Measurements from ENCODE around the gene ENHO.

ENHO gene

GRCh38 chr9:34570376-34570775 lies 47.6 kb upstream of the ENHO start:
- no peak overlapping the region for H4K12ac ChIP-seq (ENCODE audit: low read depth, low read length)
- WGBS (ENCODE audit: extremely low coverage, insufficient coverage, insufficient read length) = no CpG with 5 or more reads among the region's 11 CpGs

GRCh38 chr9:34568774-34569173 lies 46.0 kb upstream of the ENHO start:
- Histone ChIP-seq H3K4ac (ENCODE audit: low read depth, low read length) (no peak overlapping the region), H3K79me1 (ENCODE audit: low read length) (no peaks in the 10 kb centered on the region), H3K14ac (ENCODE audit: low read length) (no peak overlapping the region), H3K9me3 (ENCODE audit: insufficient read depth, low read depth, low read length) (peaks cover 2% of the 10 kb centered on the region), H4K12ac (ENCODE audit: low read depth, low read length) (no peak overlapping the region), H3K4me1 (ENCODE audit: control insufficient read depth in 1 of 2, insufficient read depth in 2 of 2, low read length in 2 of 2) (no peaks in the 10 kb centered on the region), H2BK5ac (ENCODE audit: low read depth, low read length, poor library complexity) (no peak overlapping the region), H2AK5ac (ENCODE audit: low read length) (no peak overlapping the region), H3K36me3 (ENCODE audit: control insufficient read depth in 1 of 2, insufficient read depth in 2 of 2, low read length in 2 of 2) (no peaks in the 10 kb centered on the region), H3K18ac (ENCODE audit: low read length) (no peak overlapping the region), H2BK120ac (ENCODE audit: insufficient read depth, low read length, poor library complexity) (no peak overlapping the region), H4K91ac (ENCODE audit: low read depth, low read length) (no peak overlapping the region), H2AFZ (ENCODE audit: insufficient read depth, low read length, poor library complexity) (no peak overlapping the region), H3K27me3 (ENCODE audit: insufficient read depth, low read length) (no peaks in the 10 kb centered on the region), H3K4me3 (ENCODE audit: low read depth, low read length) (no peak overlapping the region), H3K9ac (ENCODE audit: low read length) (no peak overlapping the region), H2BK12ac (ENCODE audit: low read length) (no peak overlapping the region), H3K79me2 (ENCODE audit: control insufficient read depth, insufficient read depth, low read length, poor library complexity) (no peaks in the 10 kb centered on the region), H3K4me2 (ENCODE audit: low read length) (no peak overlapping the region), H3K23ac (ENCODE audit: low read length) (no peak overlapping the region), H3K27ac (ENCODE audit: low read depth, low read length) (no peak overlapping the region), H4K8ac (ENCODE audit: low read depth, low read length) (no peak overlapping the region)
- no peak for DNase-seq
- no CpG with 5 or more reads among the region's 12 CpGs for WGBS (ENCODE audit: extremely low coverage, insufficient coverage, insufficient read length)

More at GRCh38 chr9:34570376-34570775, 47.6 kb upstream of the ENHO start:
- no peak overlapping the region for H2BK12ac ChIP-seq (ENCODE audit: low read length)
- no peak overlapping the region for H2BK120ac ChIP-seq (ENCODE audit: insufficient read depth, low read length, poor library complexity)
- H2AK5ac ChIP-seq (ENCODE audit: low read length) = no peak overlapping the region
- no peaks in the 10 kb centered on the region for H3K27me3 ChIP-seq (ENCODE audit: insufficient read depth, low read length)
- no peaks in the 10 kb centered on the region for H3K4me1 ChIP-seq (ENCODE audit: control insufficient read depth in 1 of 2, insufficient read depth in 2 of 2, low read length in 2 of 2)
- H4K91ac ChIP-seq (ENCODE audit: low read depth, low read length) = no peak overlapping the region
- peaks cover 2% of the 10 kb centered on the region for H3K9me3 ChIP-seq (ENCODE audit: insufficient read depth, low read depth, low read length)
- H3K9ac ChIP-seq (ENCODE audit: low read length) = no peak overlapping the region
- H3K27ac ChIP-seq (ENCODE audit: low read depth, low read length) = no peak overlapping the region
- no peak overlapping the region for H3K4me3 ChIP-seq (ENCODE audit: low read depth, low read length)
- no peak overlapping the region for H3K4ac ChIP-seq (ENCODE audit: low read depth, low read length)
- H3K23ac ChIP-seq (ENCODE audit: low read length) = no peak overlapping the region
- H2BK5ac ChIP-seq (ENCODE audit: low read depth, low read length, poor library complexity) = no peak overlapping the region
- no peak overlapping the region for H3K14ac ChIP-seq (ENCODE audit: low read length)
- H3K4me2 ChIP-seq (ENCODE audit: low read length) = no peak overlapping the region
- no peak overlapping the region for H2AFZ ChIP-seq (ENCODE audit: insufficient read depth, low read length, poor library complexity)
- no peaks in the 10 kb centered on the region for H3K79me2 ChIP-seq (ENCODE audit: control insufficient read depth, insufficient read depth, low read length, poor library complexity)
- H3K18ac ChIP-seq (ENCODE audit: low read length) = no peak overlapping the region
- H3K79me1 ChIP-seq (ENCODE audit: low read length) = no peaks in the 10 kb centered on the region
- no peak for DNase-seq
- H4K8ac ChIP-seq (ENCODE audit: low read depth, low read length) = no peak overlapping the region
- H3K36me3 ChIP-seq (ENCODE audit: control insufficient read depth in 1 of 2, insufficient read depth in 2 of 2, low read length in 2 of 2) = no peaks in the 10 kb centered on the region

- Histone ChIP-seq H4K8ac (ENCODE audit: low read depth, low read length) (no peak overlapping the region), H2BK120ac (ENCODE audit: insufficient read depth, low read length, poor library complexity) (no peak overlapping the region), H3K79me2 (ENCODE audit: control insufficient read depth, insufficient read depth, low read length, poor library complexity) (no peaks in the 10 kb centered on the region), H3K18ac (ENCODE audit: low read length) (no peak overlapping the region), H3K4me2 (ENCODE audit: low read length) (no peak overlapping the region), H2BK12ac (ENCODE audit: low read length) (no peak overlapping the region), H3K9ac (ENCODE audit: low read length) (no peak overlapping the region), H3K4me1 (ENCODE audit: control insufficient read depth in 1 of 2, insufficient read depth in 2 of 2, low read length in 2 of 2) (no peaks in the 10 kb centered on the region), H3K36me3 (ENCODE audit: control insufficient read depth in 1 of 2, insufficient read depth in 2 of 2, low read length in 2 of 2) (no peaks in the 10 kb centered on the region), H3K14ac (ENCODE audit: low read length) (no peak overlapping the region), H3K27me3 (ENCODE audit: insufficient read depth, low read length) (no peaks in the 10 kb centered on the region), H3K79me1 (ENCODE audit: low read length) (no peaks in the 10 kb centered on the region), H3K9me3 (ENCODE audit: insufficient read depth, low read depth, low read length) (peaks cover 2% of the 10 kb centered on the region), H3K23ac (ENCODE audit: low read length) (no peak overlapping the region), H3K27ac (ENCODE audit: low read depth, low read length) (no peak overlapping the region), H4K91ac (ENCODE audit: low read depth, low read length) (no peak overlapping the region), H3K4ac (ENCODE audit: low read depth, low read length) (no peak overlapping the region), H2BK5ac (ENCODE audit: low read depth, low read length, poor library complexity) (no peak overlapping the region), H3K4me3 (ENCODE audit: low read depth, low read length) (no peak overlapping the region), H2AFZ (ENCODE audit: insufficient read depth, low read length, poor library complexity) (no peak overlapping the region), H4K12ac (ENCODE audit: low read depth, low read length) (no peak overlapping the region), H2AK5ac (ENCODE audit: low read length) (no peak overlapping the region)
- no CpG with 5 or more reads among the region's 7 CpGs for WGBS (ENCODE audit: extremely low coverage, insufficient coverage, insufficient read length)
- no peak for DNase-seq
These were observed 45.3 kb upstream of the ENHO start for GRCh38 chr9:34568133-34568532.

- Histone ChIP-seq H2AK5ac (ENCODE audit: low read length) (no peak overlapping the region), H3K14ac (ENCODE audit: low read length) (no peak overlapping the region), H3K9ac (ENCODE audit: low read length) (no peak overlapping the region), H2BK12ac (ENCODE audit: low read length) (no peak overlapping the region), H2AFZ (ENCODE audit: insufficient read depth, low read length, poor library complexity) (no peak overlapping the region), H3K27ac (ENCODE audit: low read depth, low read length) (no peak overlapping the region), H2BK5ac (ENCODE audit: low read depth, low read length, poor library complexity) (no peak overlapping the region), H3K79me1 (ENCODE audit: low read length) (no peaks in the 10 kb centered on the region), H2BK120ac (ENCODE audit: insufficient read depth, low read length, poor library complexity) (no peak overlapping the region), H4K91ac (ENCODE audit: low read depth, low read length) (no peak overlapping the region), H3K36me3 (ENCODE audit: control insufficient read depth in 1 of 2, insufficient read depth in 2 of 2, low read length in 2 of 2) (no peaks in the 10 kb centered on the region), H4K12ac (ENCODE audit: low read depth, low read length) (no peak overlapping the region), H3K4me3 (ENCODE audit: low read depth, low read length) (no peak overlapping the region), H3K9me3 (ENCODE audit: insufficient read depth, low read depth, low read length) (peaks cover 2% of the 10 kb centered on the region), H3K18ac (ENCODE audit: low read length) (no peak overlapping the region), H3K4ac (ENCODE audit: low read depth, low read length) (no peak overlapping the region), H3K4me1 (ENCODE audit: control insufficient read depth in 1 of 2, insufficient read depth in 2 of 2, low read length in 2 of 2) (no peaks in the 10 kb centered on the region), H3K23ac (ENCODE audit: low read length) (no peak overlapping the region), H3K27me3 (ENCODE audit: insufficient read depth, low read length) (no peaks in the 10 kb centered on the region), H3K79me2 (ENCODE audit: control insufficient read depth, insufficient read depth, low read length, poor library complexity) (no peaks in the 10 kb centered on the region), H3K4me2 (ENCODE audit: low read length) (no peak overlapping the region), H4K8ac (ENCODE audit: low read depth, low read length) (no peak overlapping the region)
- WGBS (ENCODE audit: extremely low coverage, insufficient coverage, insufficient read length) = no CpG with 5 or more reads among the region's 6 CpGs
- no peak for DNase-seq
These were observed 44.2 kb upstream of the ENHO start for GRCh38 chr9:34566972-34567371.
